Measurements from ENCODE around the gene GTPBP2. TPM values are rescaled to one million over a fixed set of nuclear protein-coding genes. Genes with fewer than 3 reads are reported as not detected.

The GTPBP2 gene
- total and polyA plus RNA-seq, 11 donors, result 16.6 to 37.1 (median 26.1) TPM

GRCh38 chr6:43629505-43630300 lies 639 bp upstream of the GTPBP2 start:
- Histone ChIP-seq H3K27me3 (no peaks in the 10 kb centered on the region), H3K27ac (peak overlapping the region; percentile 89 to 100 (median 98)), H3K4me3 (peak overlapping the region; percentile 66 to 97 (median 84)), H3K9me3 (no peaks in the 10 kb centered on the region), H3K4me1 (peaks cover 3 to 34% (median 26%) of the 10 kb centered on the region in 12 donors), H3K36me3 (peaks cover 0 to 20% (median 14%) of the 10 kb centered on the region in 9 donors)
- DNase-seq (peak; percentile 95 to 97 (median 96)), ATAC-seq (peak; percentile 87 to 93 (median 89))
- intact Hi-C loops (cut with DNase I), result loop anchor here in 1 of 10 donors (10.0 kb wide), 1 partner anchor 615 kb away; the partner anchor contains the start of gene HSP90AB1
- TF ChIP-seq CTCF (IDR thresholded peaks at IDR 0.05) (no peak), POLR2A (IDR thresholded peaks at IDR 0.05) (peak; percentile 87 to 96)
- WGBS, 4 donors, result 0% methylated on average over 34 to 41 of the region's 41 CpGs

- intact Hi-C loops (cut with DNase I), result no loop called here
- peak; percentile 46 to 66 (median 61) for DNase-seq
Measured at GRCh38 chr6:43628393-43629103, 516 bp downstream of the GTPBP2 start.

GRCh38 chr6:43627008-43627825 lies 1.8 kb downstream of the GTPBP2 start:
- peaks cover 3 to 34% (median 26%) of the 10 kb centered on the region in 12 donors for H3K4me1 ChIP-seq
- 44 to 52% (median 49%) methylated on average over 5 of the region's 5 CpGs for WGBS, 4 donors
- no peaks in the 10 kb centered on the region for H3K9me3 ChIP-seq
- H3K27ac ChIP-seq, result peak overlapping the region in 11 of 12 donors; percentile 43 to 100 (median 97)
- ATAC-seq (peak in 3 of 4 donors; percentile 15 to 25 (median 18)), DNase-seq (peak in 4 of 5 donors; percentile 83 to 92 (median 86))
- intact Hi-C loops (cut with DNase I), result no loop called here
- peaks cover 2 to 45% (median 39%) of the 10 kb centered on the region in 9 donors for H3K36me3 ChIP-seq
- H3K4me3 ChIP-seq, result peak overlapping the region in 8 of 12 donors; percentile 4 to 97 (median 70)
- H3K27me3 ChIP-seq, result no peaks in the 10 kb centered on the region
- TF ChIP-seq CTCF (IDR thresholded peaks at IDR 0.05) (no peak), POLR2A (IDR thresholded peaks at IDR 0.05) (no peak)

More at GRCh38 chr6:43628393-43629103, 516 bp downstream of the GTPBP2 start:
- Histone ChIP-seq H3K9me3 (no peaks in the 10 kb centered on the region), H3K27me3 (no peaks in the 10 kb centered on the region), H3K36me3 (peaks cover 0 to 32% (median 25%) of the 10 kb centered on the region in 9 donors), H3K27ac (peak overlapping the region; percentile 89 to 100 (median 98)), H3K4me3 (peak overlapping the region; percentile 66 to 97 (median 86)), H3K4me1 (peaks cover 3 to 34% (median 26%) of the 10 kb centered on the region in 12 donors)
- WGBS, 4 donors, result 0 to 3% (median 1%) methylated on average over 23 to 25 of the region's 25 CpGs
- TF ChIP-seq POLR2A (IDR thresholded peaks at IDR 0.05), result no peak
- TF ChIP-seq CTCF (IDR thresholded peaks at IDR 0.05), result no peak
- ATAC-seq, result peak in 2 of 4 donors; percentile 6 to 7
